PC-3 (cell line): ENCODE measurements around the gene LRRC52. TPM values are rescaled to one million over a fixed set of nuclear protein-coding genes. Genes with fewer than 3 reads are reported as not detected.

Source experiments
- ATAC-seq: fragments of 200-7000 bp; cut with Tn5 transposase; 2 replicates; pipeline ENCODE4 v1.9.1; 2020; ENCODE audit warnings: mild to moderate bottlenecking, moderate library complexity
- Bru-seq: library from RNA; stranded (reverse); fragments of 400-500 nt; gene quantifications from one replicate; lab custom pipeline; 2021; lab: Mats Ljungman, UMichigan
- BruChase-seq, 2 experiments: library from RNA; stranded (reverse); fragments of 400-500 nt; gene quantifications; one replicate each; lab custom pipeline; 2021; lab: Mats Ljungman, UMichigan
- BruUV-seq: library from RNA; stranded (reverse); fragments of 400-500 nt; replicated peaks from 2 replicates; lab custom pipeline; 2021; lab: Mats Ljungman, UMichigan
- CTCF ChIA-PET: fragments of 300-600 bp; sonication (Branson Sonifier 250); formaldehyde crosslinking; loops from one replicate; lab custom pipeline; 2022; ENCODE audit warnings: antibody characterized with exemption; lab: Charles Lee
- POLR2A ChIA-PET: fragments of 300-600 bp; sonication (Branson Sonifier 250); formaldehyde crosslinking; loops from one replicate; lab custom pipeline; 2022; ENCODE audit warnings: antibody characterized with exemption; ENCODE audit not compliant: unreplicated experiment; lab: Charles Lee
- DNase-seq: peaks from one replicate; pipeline ENCODE4 v3.0.0-alpha.2; 2015
- H2AFZ ChIP-seq: fragments of 300-600 bp; sonication (generic); 2 replicates; pipeline ENCODE4 v1.6.0; 2016; ENCODE audit warnings: antibody characterized with exemption, low read length
- H3F3A ChIP-seq: fragments of 300-600 bp; sonication (generic); one replicate; pipeline ENCODE4 v1.6.0; 2017; ENCODE audit warnings: antibody characterized with exemption, low read length, control low read depth, mild to moderate bottlenecking; ENCODE audit not compliant: unreplicated experiment
- H3K27ac ChIP-seq: fragments of 300-600 bp; sonication (generic); 2 replicates; pipeline ENCODE4 v1.5.1; 2016; ENCODE audit warnings: mild to moderate bottlenecking, low read length
- H3K27me3 ChIP-seq: fragments of 300-600 bp; sonication (generic); 2 replicates; pipeline ENCODE4 v1.6.1; 2016; ENCODE audit warnings: low read length, mixed read lengths
- H3K36me3 ChIP-seq: fragments of 300-600 bp; sonication (generic); 2 replicates; pipeline ENCODE4 v1.6.1; 2016; ENCODE audit warnings: low read depth, mixed run types, low read length, mixed read lengths
- H3K4me1 ChIP-seq: fragments of 300-600 bp; sonication (generic); 2 replicates; pipeline ENCODE4 v1.5.1; 2016; ENCODE audit warnings: low read length; ENCODE audit not compliant: insufficient read depth
- H3K4me2 ChIP-seq: fragments of 300-600 bp; sonication (generic); 2 replicates; pipeline ENCODE4 v1.6.0; 2016; ENCODE audit warnings: low read length
- H3K4me3 ChIP-seq: fragments of 300-600 bp; sonication (generic); 2 replicates; pipeline ENCODE4 v1.5.1; 2016; ENCODE audit warnings: mild to moderate bottlenecking, low read length, mixed read lengths
- H3K79me2 ChIP-seq: fragments of 300-600 bp; sonication (generic); 2 replicates; pipeline ENCODE4 v1.6.1; 2017; ENCODE audit warnings: low read length, mixed read lengths
- H3K9ac ChIP-seq: fragments of 300-600 bp; sonication (generic); 2 replicates; pipeline ENCODE4 v1.6.0; 2016; ENCODE audit warnings: mild to moderate bottlenecking, low read length
- H3K9me2 ChIP-seq: fragments of 300-600 bp; sonication (generic); replicated peaks from 2 replicates; pipeline ENCODE4 v1.6.1; 2016; ENCODE audit warnings: mixed run types, low read length, mixed read lengths
- H3K9me3 ChIP-seq: fragments of 300-600 bp; sonication (generic); 2 replicates; pipeline ENCODE4 v1.6.1; 2016; ENCODE audit warnings: low read length, mixed read lengths
- H4K20me1 ChIP-seq: fragments of 300-600 bp; sonication (generic); 2 replicates; pipeline ENCODE4 v1.6.1; 2016; ENCODE audit warnings: low read length, mixed read lengths
- EZH2 ChIP-seq: fragments of 300-600 bp; sonication (generic); IDR thresholded peaks from one replicate; pipeline ENCODE4 v1.6.1; 2017; ENCODE audit warnings: antibody characterized with exemption, mild to moderate bottlenecking, low read length; ENCODE audit not compliant: unreplicated experiment
- EZH2phosphoT487 ChIP-seq: fragments of 300-600 bp; sonication (generic); IDR thresholded peaks from 2 replicates; pipeline ENCODE4 v1.6.1; 2018; ENCODE audit warnings: mild to moderate bottlenecking, antibody characterized with exemption, low read length, borderline replicate concordance
- intact Hi-C: fragments of 100-400 bp; cut with micrococcal nuclease; formaldehyde crosslinking; loops from 2 replicates; pipeline ENCODE4 v1.9.0; 2023
- long read RNA-seq: library from polyadenylated mRNA; unstranded; transcript quantifications from one replicate; pipeline ENCODE4 v2.0.0, GENCODE V29; 2021; ENCODE audit not compliant: unreplicated experiment
- total RNA-seq: library from RNA; depleted of rRNA; stranded (reverse); fragments of >200 nt; gene quantifications from 2 replicates; pipeline ENCODE4 v1.2.3, GENCODE V29; 2014; rRNA removed
- TF ChIP-seq, protein P1 (sequence below): fragments of 300-600 bp; sonication (generic); conservative IDR thresholded peaks from 2 replicates; pipeline ENCODE4 v1.5.1; 2017; ENCODE audit warnings: antibody characterized with exemption, low read depth, mild to moderate bottlenecking, low read length

Gene LRRC52, protein sequence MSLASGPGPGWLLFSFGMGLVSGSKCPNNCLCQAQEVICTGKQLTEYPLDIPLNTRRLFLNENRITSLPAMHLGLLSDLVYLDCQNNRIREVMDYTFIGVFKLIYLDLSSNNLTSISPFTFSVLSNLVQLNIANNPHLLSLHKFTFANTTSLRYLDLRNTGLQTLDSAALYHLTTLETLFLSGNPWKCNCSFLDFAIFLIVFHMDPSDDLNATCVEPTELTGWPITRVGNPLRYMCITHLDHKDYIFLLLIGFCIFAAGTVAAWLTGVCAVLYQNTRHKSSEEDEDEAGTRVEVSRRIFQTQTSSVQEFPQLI
- not detected in 2 replicates for total RNA-seq
- not detected for Bru-seq, nascent RNA
- not detected for BruChase-seq, experiment 1, labeled RNA remaining after a 6-hour chase
- BruChase-seq, experiment 2, labeled RNA remaining after a 2-hour chase = not detected
- long read RNA-seq = 0 reads

DNA sequence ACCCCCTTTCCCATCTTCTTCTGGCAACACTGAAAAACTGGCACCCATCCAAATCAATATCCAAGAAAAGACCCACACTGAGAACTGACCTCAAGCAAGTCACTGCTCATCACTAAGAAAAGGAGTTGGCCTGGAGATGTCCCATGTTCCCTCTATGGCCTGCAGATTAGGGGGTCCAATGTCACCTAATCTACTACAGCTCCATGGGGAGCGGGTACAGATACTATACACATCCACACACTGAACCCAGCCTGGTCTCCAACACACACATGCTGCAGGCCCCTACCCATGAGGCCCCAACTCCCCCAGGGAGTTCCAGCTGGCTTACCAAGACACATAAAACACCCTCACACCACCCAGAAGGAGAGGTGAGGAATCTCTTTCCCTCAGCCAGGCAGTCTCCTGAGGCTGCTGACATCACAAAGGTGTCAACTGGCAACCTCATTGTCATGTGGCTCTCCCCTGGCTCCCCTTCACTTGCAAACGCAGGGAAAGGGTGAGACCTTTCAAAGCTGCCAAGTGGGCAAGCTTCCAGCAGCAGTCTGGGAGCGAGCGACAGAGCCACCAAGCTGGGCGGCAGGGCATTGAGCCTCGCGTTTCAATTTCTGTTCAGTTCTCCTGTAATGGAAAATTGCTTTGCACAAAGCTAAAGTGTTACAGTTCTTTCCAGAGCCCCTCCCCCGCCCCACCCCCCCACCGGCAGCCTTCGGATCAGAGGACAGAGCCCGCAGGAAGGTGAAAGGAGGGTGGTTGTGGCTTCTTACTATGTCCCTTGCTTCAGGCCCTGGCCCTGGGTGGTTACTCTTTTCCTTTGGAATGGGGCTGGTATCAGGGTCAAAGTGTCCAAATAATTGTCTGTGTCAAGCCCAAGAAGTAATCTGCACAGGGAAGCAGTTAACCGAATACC lies at the start of gene LRRC52:
Gene LRRC52 (plus strand): TSS at position 469 of the 907 bp plus-strand sequence. CDS start 297 bp downstream, at position 766.
- H3K4me1 ChIP-seq = peaks cover 11% of the 10 kb centered on the region
- ChIA-PET POLR2A (no interaction called here), CTCF (no interaction called here)
- H3K9ac ChIP-seq = no peak within 1 kb of the TSS
- no peak within 1 kb of the TSS for H3K4me2 ChIP-seq
- no peaks in the 10 kb centered on the region for H3K36me3 ChIP-seq
- intact Hi-C loops = no loop called here
- no peak for ATAC-seq
- TF ChIP-seq, protein P1, sequence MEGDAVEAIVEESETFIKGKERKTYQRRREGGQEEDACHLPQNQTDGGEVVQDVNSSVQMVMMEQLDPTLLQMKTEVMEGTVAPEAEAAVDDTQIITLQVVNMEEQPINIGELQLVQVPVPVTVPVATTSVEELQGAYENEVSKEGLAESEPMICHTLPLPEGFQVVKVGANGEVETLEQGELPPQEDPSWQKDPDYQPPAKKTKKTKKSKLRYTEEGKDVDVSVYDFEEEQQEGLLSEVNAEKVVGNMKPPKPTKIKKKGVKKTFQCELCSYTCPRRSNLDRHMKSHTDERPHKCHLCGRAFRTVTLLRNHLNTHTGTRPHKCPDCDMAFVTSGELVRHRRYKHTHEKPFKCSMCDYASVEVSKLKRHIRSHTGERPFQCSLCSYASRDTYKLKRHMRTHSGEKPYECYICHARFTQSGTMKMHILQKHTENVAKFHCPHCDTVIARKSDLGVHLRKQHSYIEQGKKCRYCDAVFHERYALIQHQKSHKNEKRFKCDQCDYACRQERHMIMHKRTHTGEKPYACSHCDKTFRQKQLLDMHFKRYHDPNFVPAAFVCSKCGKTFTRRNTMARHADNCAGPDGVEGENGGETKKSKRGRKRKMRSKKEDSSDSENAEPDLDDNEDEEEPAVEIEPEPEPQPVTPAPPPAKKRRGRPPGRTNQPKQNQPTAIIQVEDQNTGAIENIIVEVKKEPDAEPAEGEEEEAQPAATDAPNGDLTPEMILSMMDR = no peak
- TF ChIP-seq EZH2phosphoT487 (no peak), EZH2 (no peak)
- no peaks in the 10 kb centered on the region for H3K79me2 ChIP-seq
- no peaks in the 10 kb centered on the region for H4K20me1 ChIP-seq
- H2AFZ ChIP-seq = no peak within 1 kb of the TSS
- no peaks in the 10 kb centered on the region for H3F3A ChIP-seq
- H3K9me3 ChIP-seq = no peaks in the 10 kb centered on the region
- no peak within 1 kb of the TSS for H3K4me3 ChIP-seq
- DNase-seq = no peak
- no TSS peak for BruUV-seq
- H3K27ac ChIP-seq = no peak within 1 kb of the TSS
- H3K27me3 ChIP-seq = peaks cover 36% of the 10 kb centered on the region
- H3K9me2 ChIP-seq = no peaks in the 10 kb centered on the region

DNA sequence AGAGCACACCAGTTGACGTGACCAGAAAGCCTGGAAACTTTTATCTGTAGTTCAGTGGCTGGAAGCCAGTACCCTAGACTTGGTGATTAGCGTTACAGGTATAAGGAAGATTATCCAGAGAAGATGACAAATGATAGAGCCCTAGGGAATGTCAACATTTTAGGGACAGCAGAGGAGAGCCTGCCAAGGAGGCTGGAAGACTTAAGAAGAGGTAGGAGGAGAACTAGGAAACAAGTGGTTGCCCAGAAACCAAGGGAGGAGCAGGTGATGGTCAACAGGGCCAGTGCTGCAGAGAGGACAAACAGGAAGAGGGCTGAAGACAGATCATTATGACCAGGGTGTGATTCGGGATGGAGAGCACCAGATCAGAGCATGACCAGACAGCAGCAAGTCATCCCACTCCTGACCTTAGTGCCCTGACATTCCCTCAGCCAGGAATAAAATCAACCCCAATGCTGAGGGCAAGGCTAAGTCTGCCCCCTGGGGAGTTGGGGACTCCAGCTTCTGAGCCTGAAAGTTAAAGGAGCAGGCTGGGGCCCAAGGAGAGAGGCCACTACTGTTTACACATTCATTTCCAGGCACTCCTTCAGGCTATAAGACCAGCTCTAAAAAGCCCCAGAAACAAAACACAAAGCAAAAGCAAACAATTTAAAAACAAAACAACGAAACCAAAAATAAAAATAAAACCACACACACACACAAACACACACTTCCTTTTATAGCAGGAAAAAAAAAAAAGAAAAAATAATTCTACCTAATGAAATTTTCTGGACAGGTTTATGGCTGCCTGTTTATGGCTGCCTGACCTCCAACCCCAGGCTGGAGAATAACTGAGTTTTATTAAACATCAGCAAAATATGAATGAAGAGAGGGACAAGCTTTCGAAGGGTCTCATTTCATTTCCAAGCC lies 48.6 kb upstream of the LRRC52 start:
- Histone ChIP-seq H3K4me2 (no peak overlapping the region), H3K9me2 (no peaks in the 10 kb centered on the region), H3F3A (no peaks in the 10 kb centered on the region), H3K27me3 (peaks cover 50% of the 10 kb centered on the region), H4K20me1 (no peaks in the 10 kb centered on the region), H3K27ac (no peak overlapping the region), H3K4me1 (no peaks in the 10 kb centered on the region), H3K9me3 (no peaks in the 10 kb centered on the region), H3K4me3 (no peak overlapping the region), H3K79me2 (no peaks in the 10 kb centered on the region), H3K36me3 (no peaks in the 10 kb centered on the region), H2AFZ (no peak overlapping the region), H3K9ac (no peak overlapping the region)
- no TSS peak for BruUV-seq
- TF ChIP-seq, protein P1 = no peak
- TF ChIP-seq EZH2 (no peak), EZH2phosphoT487 (no peak)
- intact Hi-C loops = no loop called here
- DNase-seq (no peak), ATAC-seq (no peak)
- POLR2A ChIA-PET = no interaction called here
- CTCF ChIA-PET = no interaction called here
